Hepatocyte (in vitro differentiated cells): Measurements from ENCODE around the gene CCN5. TPM values are rescaled to one million over a fixed set of nuclear protein-coding genes. Genes with fewer than 3 reads are reported as not detected.

Experiments
- DNase-seq: peaks from one replicate; pipeline ENCODE4 v3.0.0-alpha.2; 2016; ENCODE audit warnings: low spot score
- H2AFZ ChIP-seq: fragments of 200-600 bp; sonication (generic); 2 replicates; pipeline ENCODE4 v1.6.0; 2016; ENCODE audit warnings: antibody characterized with exemption, mild to moderate bottlenecking
- H3K27ac ChIP-seq: fragments of 200-600 bp; sonication (generic); 2 replicates; pipeline ENCODE4 v1.5.1; 2016; ENCODE audit warnings: mild to moderate bottlenecking
- H3K27me3 ChIP-seq: fragments of 200-600 bp; sonication (generic); 2 replicates; pipeline ENCODE4 v1.6.1; 2016
- H3K36me3 ChIP-seq: fragments of 200-600 bp; sonication (generic); replicated peaks from 2 replicates; pipeline ENCODE4 v1.5.1; 2016; ENCODE audit warnings: low read depth; ENCODE audit not compliant: insufficient read depth
- H3K4me1 ChIP-seq: fragments of 200-600 bp; sonication (generic); 2 replicates; pipeline ENCODE4 v1.5.1; 2016; ENCODE audit warnings: mild to moderate bottlenecking, moderate library complexity; ENCODE audit not compliant: insufficient read depth
- H3K4me2 ChIP-seq: fragments of 200-600 bp; sonication (generic); 2 replicates; pipeline ENCODE4 v1.6.0; 2016
- H3K4me3 ChIP-seq: fragments of 200-600 bp; sonication (generic); 2 replicates; pipeline ENCODE4 v1.5.1; 2016; ENCODE audit warnings: mild to moderate bottlenecking
- H3K79me2 ChIP-seq: fragments of 200-600 bp; sonication (generic); 2 replicates; pipeline ENCODE4 v1.6.0; 2017; ENCODE audit warnings: mild to moderate bottlenecking
- H3K9me2 ChIP-seq: fragments of 200-600 bp; sonication (generic); replicated peaks from 2 replicates; pipeline ENCODE4 v1.6.0; 2017; ENCODE audit warnings: mild to moderate bottlenecking; ENCODE audit not compliant: insufficient read depth
- H3K9me3 ChIP-seq: fragments of 200-600 bp; sonication (generic); 2 replicates; pipeline ENCODE4 v1.5.1; 2016; ENCODE audit warnings: low read depth, mild to moderate bottlenecking
- H4K20me1 ChIP-seq: fragments of 200-600 bp; sonication (generic); 2 replicates; pipeline ENCODE4 v1.6.0; 2016; ENCODE audit warnings: mild to moderate bottlenecking; ENCODE audit not compliant: insufficient read depth, poor library complexity, severe bottlenecking
- CTCF ChIP-seq: fragments of 200-600 bp; sonication (generic); IDR thresholded peaks from 2 replicates; pipeline ENCODE4 v1.5.1; 2016; ENCODE audit warnings: antibody characterized with exemption, mild to moderate bottlenecking; ENCODE audit not compliant: poor library complexity
- EZH2 ChIP-seq: fragments of 200-600 bp; sonication (generic); IDR thresholded peaks from 2 replicates; pipeline ENCODE4 v1.6.1; 2016; ENCODE audit warnings: antibody characterized with exemption, mild to moderate bottlenecking, borderline replicate concordance
- EZH2phosphoT487 ChIP-seq: fragments of 200-600 bp; sonication (generic); IDR thresholded peaks from one replicate; pipeline ENCODE4 v1.6.1; 2018; ENCODE audit warnings: antibody characterized with exemption, mild to moderate bottlenecking, low read depth, moderate library complexity; ENCODE audit not compliant: unreplicated experiment, severe bottlenecking
- WGBS: methylation state at CpG from one replicate; pipeline ENCODE4 v1.1.6; 2016; ENCODE audit warnings: low lambda C conversion rate; ENCODE audit errors: missing lambda C conversion rate; 5-methylcytosine and 5-hydroxymethylcytosine counted together
- polyA plus RNA-seq: library from polyadenylated mRNA; unstranded; fragments of >200 nt; fragmentation: Nextera tagmentation; extraction: Ambion mirVana; gene quantifications from 2 replicates; pipeline ENCODE4 v1.2.1, GENCODE V29; 2016
- total RNA-seq: library from RNA; depleted of rRNA; stranded (reverse); fragments of >200 nt; gene quantifications from 2 replicates; pipeline ENCODE4 v1.2.3, GENCODE V29; 2014

CCN5 gene
- total and polyA plus RNA-seq, 2 experiments from 2014 or later, result 0.53 to 0.82 TPM

- Histone ChIP-seq H3K4me3 (no peak overlapping the region), H3K27ac (no peak overlapping the region), H3K27me3 (no peaks in the 10 kb centered on the region), H3K4me2 (no peak overlapping the region), H2AFZ (no peak overlapping the region), H3K4me1 (peaks cover 5% of the 10 kb centered on the region), H4K20me1 (no peaks in the 10 kb centered on the region), H3K9me2 (no peaks in the 10 kb centered on the region), H3K79me2 (no peaks in the 10 kb centered on the region), H3K9me3 (no peaks in the 10 kb centered on the region), H3K36me3 (no peaks in the 10 kb centered on the region)
- TF ChIP-seq CTCF (no peak), EZH2 (no peak), EZH2phosphoT487 (no peak)
- 83% methylated on average over 7 of the region's 7 CpGs for WGBS
- DNase-seq, result no peak
Measured at GRCh38 chr20:44688053-44688625, 27.0 kb upstream of the CCN5 start.

- Histone ChIP-seq H3K4me1 (peaks cover 9% of the 10 kb centered on the region), H3K27me3 (no peaks in the 10 kb centered on the region), H3K79me2 (no peaks in the 10 kb centered on the region), H3K4me2 (no peak overlapping the region), H3K4me3 (no peak overlapping the region), H3K9me2 (no peaks in the 10 kb centered on the region), H2AFZ (no peak overlapping the region), H3K9me3 (no peaks in the 10 kb centered on the region), H4K20me1 (no peaks in the 10 kb centered on the region), H3K36me3 (no peaks in the 10 kb centered on the region), H3K27ac (no peak overlapping the region)
- DNase-seq, result no peak
- TF ChIP-seq EZH2 (no peak), EZH2phosphoT487 (no peak), CTCF (no peak)
- 87% methylated on average over 3 of the region's 3 CpGs for WGBS
Measured at GRCh38 chr20:44689809-44690208, 25.4 kb upstream of the CCN5 start.

- TF ChIP-seq CTCF (no peak), EZH2phosphoT487 (no peak), EZH2 (no peak)
- no peaks in the 10 kb centered on the region for H3K27me3 ChIP-seq
- no peaks in the 10 kb centered on the region for H3K9me3 ChIP-seq
- no peaks in the 10 kb centered on the region for H3K36me3 ChIP-seq
- H3K27ac ChIP-seq, result no peak overlapping the region
- H3K79me2 ChIP-seq, result no peaks in the 10 kb centered on the region
- H3K4me3 ChIP-seq, result no peak overlapping the region
- WGBS, result 91% methylated on average over 9 of the region's 9 CpGs
- no peak overlapping the region for H2AFZ ChIP-seq
- no peaks in the 10 kb centered on the region for H4K20me1 ChIP-seq
- no peaks in the 10 kb centered on the region for H3K9me2 ChIP-seq
- peaks cover 16% of the 10 kb centered on the region for H3K4me1 ChIP-seq
- no peak overlapping the region for H3K4me2 ChIP-seq
- no peak for DNase-seq
Measured at GRCh38 chr20:44690781-44691423, 24.3 kb upstream of the CCN5 start.
